ENCODE measurements around the gene ZCWPW1. TPM values are rescaled to one million over a fixed set of nuclear protein-coding genes. Genes with fewer than 3 reads are reported as not detected.
A peak's percentile ranks its signal among the peaks of the same experiment; 100 is the strongest.

The ZCWPW1 gene
- total and polyA plus RNA-seq, 2 of the 8 experiments (the other 6 are each of a cell fraction or from before 2014, with no cell fraction given), result 0.51 to 1.4 TPM

DNA sequence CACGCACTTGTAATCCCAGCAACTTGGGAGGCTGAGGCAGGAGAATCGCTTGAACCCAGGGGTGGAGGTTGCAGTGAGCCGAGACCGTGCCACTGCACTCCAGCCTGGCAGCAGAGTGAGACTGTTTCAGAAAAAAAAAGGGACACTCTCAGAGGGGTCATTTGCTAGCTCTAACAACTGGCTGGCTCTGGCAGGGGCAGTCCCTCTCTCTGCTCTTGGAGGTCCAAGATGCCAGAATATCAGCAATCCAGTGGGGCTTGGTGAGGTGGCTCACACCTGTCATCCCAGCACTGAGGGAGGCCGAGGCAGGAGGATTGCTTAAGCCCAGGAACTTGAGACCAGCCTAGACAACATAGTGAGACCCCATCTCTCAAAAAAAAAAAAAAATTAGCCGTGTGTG, 57.8 kb downstream of the ZCWPW1 start (continued):
- no peak for TF ChIP-seq NANOG (IDR thresholded peaks at IDR 0.05; ENCODE audit: insufficient read depth, low read depth, low read length, poor library complexity, severe bottlenecking)
- no peak for TF ChIP-seq RFX5 (IDR thresholded peaks at IDR 0.05; ENCODE audit: borderline replicate concordance, low read depth, low read length)
- TF ChIP-seq TAF7 (optimal IDR thresholded peaks at IDR 0.05; ENCODE audit: borderline replicate concordance, low read depth, low read length), result no peak
- TF ChIP-seq HDAC2 (IDR thresholded peaks at IDR 0.05; ENCODE audit: borderline replicate concordance in 1 of 2, low read depth in 2 of 2, low read length in 2 of 2), result no peak
- TF ChIP-seq, protein P1, sequence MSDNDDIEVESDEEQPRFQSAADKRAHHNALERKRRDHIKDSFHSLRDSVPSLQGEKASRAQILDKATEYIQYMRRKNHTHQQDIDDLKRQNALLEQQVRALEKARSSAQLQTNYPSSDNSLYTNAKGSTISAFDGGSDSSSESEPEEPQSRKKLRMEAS (IDR thresholded peaks at IDR 0.05), result no peak
- TF ChIP-seq KDM5A (IDR thresholded peaks at IDR 0.05; ENCODE audit: low read length), result no peak
- no peak for TF ChIP-seq CBX5 (IDR thresholded peaks at IDR 0.05; ENCODE audit: low read depth, low read length)
- TF ChIP-seq CHD2 (IDR thresholded peaks at IDR 0.05; ENCODE audit: low read length), result no peak
- TF ChIP-seq ATF2 (IDR thresholded peaks at IDR 0.05; ENCODE audit: low read length), result no peak
- TF ChIP-seq ASH2L (IDR thresholded peaks at IDR 0.05; ENCODE audit: low read length), result peak; percentile 37
- no peak for TF ChIP-seq SRF (IDR thresholded peaks at IDR 0.05; ENCODE audit: low read depth, low read length)
- TF ChIP-seq EZH2 (IDR thresholded peaks at IDR 0.05; ENCODE audit: low read depth, low read length, severe bottlenecking), result no peak
- no peak for TF ChIP-seq SIX5 (IDR thresholded peaks at IDR 0.05; ENCODE audit: low read depth, low read length)
- TF ChIP-seq JUN (IDR thresholded peaks at IDR 0.05; ENCODE audit: low read depth, low read length), result no peak
